Measurements from ENCODE around the gene UGT1A6. TPM values are rescaled to one million over a fixed set of nuclear protein-coding genes. Genes with fewer than 3 reads are reported as not detected.

The UGT1A6 gene
- total and polyA plus RNA-seq, 2 of the 4 experiments (the other 2 are of a cell fraction), result not detected

DNA sequence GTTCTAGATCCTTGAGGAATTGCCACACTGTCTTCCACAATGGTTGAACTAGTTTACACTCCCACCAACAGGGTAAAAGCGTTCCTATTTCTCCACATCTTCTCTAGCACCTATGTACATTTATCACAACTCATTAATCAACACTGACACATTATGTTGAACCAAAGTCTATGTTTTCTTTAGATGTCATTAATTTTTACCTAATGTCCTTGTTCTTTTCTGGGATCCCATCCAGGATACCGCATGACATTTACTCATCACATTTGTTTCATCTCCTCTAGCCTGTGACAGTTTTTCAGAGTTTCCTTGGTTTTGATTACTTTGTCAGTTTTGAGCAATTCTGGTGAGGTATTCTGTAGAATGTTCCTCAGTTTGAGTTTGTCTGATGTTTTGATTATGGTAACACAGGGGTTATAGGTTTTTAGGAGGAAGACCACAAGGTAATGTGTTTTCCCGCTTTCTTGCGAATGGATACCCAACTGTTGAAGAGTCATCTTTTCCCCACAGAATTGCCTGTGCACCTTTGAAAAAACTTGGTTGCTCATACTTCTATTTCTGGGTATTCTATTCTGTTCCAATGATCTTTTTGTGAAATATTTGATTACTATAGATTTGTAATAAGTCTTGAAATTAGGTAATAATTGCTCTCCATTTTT lies 24.0 kb upstream of the UGT1A6 start:
- H3K23ac ChIP-seq (ENCODE audit: low read depth, low read length), result no peak overlapping the region
- H3K56ac ChIP-seq (ENCODE audit: extremely low read depth, insufficient read depth, low read length), result no peak overlapping the region
- no peak overlapping the region for H2AK5ac ChIP-seq (ENCODE audit: low read depth, low read length)
- H3K36me3 ChIP-seq (ENCODE audit: control insufficient read depth, insufficient read depth, low read length), result no peaks in the 10 kb centered on the region
- H3K14ac ChIP-seq (replicated peaks; ENCODE audit: low read depth, low read length), result no peak overlapping the region
- ChIA-PET POLR2A (ENCODE audit: unreplicated experiment) (no interaction called here), CTCF (no interaction called here)
- H2BK20ac ChIP-seq (ENCODE audit: low read depth, low read length), result no peak overlapping the region
- H3K4ac ChIP-seq (ENCODE audit: low read depth, low read length), result no peak overlapping the region
- no peaks in the 10 kb centered on the region for H3K27me3 ChIP-seq (ENCODE audit: control insufficient read depth, insufficient read depth, low read length)
- dilution Hi-C loops (cut with HindIII; ENCODE audit: low sequenced_read_pairs, unreplicated experiment) (no loop called here), in situ Hi-C loops (cut with MboI; ENCODE audit: low sequenced_read_pairs) (no loop called here), intact Hi-C loops (cut with micrococcal nuclease) (no loop called here)
- ATAC-seq (ENCODE audit: low read depth), result no peak
- H3K9ac ChIP-seq (ENCODE audit: low read depth, low read length), result no peak overlapping the region
- H4K20me1 ChIP-seq (ENCODE audit: insufficient read depth, low read length), result no peaks in the 10 kb centered on the region
- H4K91ac ChIP-seq (ENCODE audit: insufficient read depth, low read depth, low read length), result no peak overlapping the region
- no peak overlapping the region for H2BK15ac ChIP-seq (ENCODE audit: low read depth, low read length)
- no peaks in the 10 kb centered on the region for H3K9me3 ChIP-seq (ENCODE audit: control insufficient read depth, insufficient read depth, low read length)
- no peak overlapping the region for H3K4me2 ChIP-seq (ENCODE audit: low read depth, low read length)
- TF ChIP-seq CTCF (conservative IDR thresholded peaks at IDR 0.05; ENCODE audit: low read depth, low read length), result no peak
- TF ChIP-seq, protein P1, sequence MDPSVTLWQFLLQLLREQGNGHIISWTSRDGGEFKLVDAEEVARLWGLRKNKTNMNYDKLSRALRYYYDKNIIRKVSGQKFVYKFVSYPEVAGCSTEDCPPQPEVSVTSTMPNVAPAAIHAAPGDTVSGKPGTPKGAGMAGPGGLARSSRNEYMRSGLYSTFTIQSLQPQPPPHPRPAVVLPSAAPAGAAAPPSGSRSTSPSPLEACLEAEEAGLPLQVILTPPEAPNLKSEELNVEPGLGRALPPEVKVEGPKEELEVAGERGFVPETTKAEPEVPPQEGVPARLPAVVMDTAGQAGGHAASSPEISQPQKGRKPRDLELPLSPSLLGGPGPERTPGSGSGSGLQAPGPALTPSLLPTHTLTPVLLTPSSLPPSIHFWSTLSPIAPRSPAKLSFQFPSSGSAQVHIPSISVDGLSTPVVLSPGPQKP (IDR thresholded peaks at IDR 0.05; ENCODE audit: borderline replicate concordance, low read depth, low read length), result no peak
- TF ChIP-seq CHD1 (IDR thresholded peaks at IDR 0.05; ENCODE audit: low read depth, low read length), result no peak
- TF ChIP-seq POLR2A (IDR thresholded peaks at IDR 0.05; ENCODE audit: low read depth, low read length), result no peak
- no peak for TF ChIP-seq RFX5 (IDR thresholded peaks at IDR 0.05; ENCODE audit: low read depth, low read length)
- TF ChIP-seq NFE2L2 (IDR thresholded peaks at IDR 0.05; ENCODE audit: low read depth, low read length), result no peak
- TF ChIP-seq CEBPB (IDR thresholded peaks at IDR 0.05; ENCODE audit: low read depth, low read length), result no peak
- no peak for TF ChIP-seq MXI1 (IDR thresholded peaks at IDR 0.05; ENCODE audit: borderline replicate concordance, low read depth, low read length)
- TF ChIP-seq BHLHE40 (IDR thresholded peaks at IDR 0.05; ENCODE audit: low read depth, low read length), result no peak
- TF ChIP-seq MAZ (IDR thresholded peaks at IDR 0.05; ENCODE audit: borderline replicate concordance, low read depth, low read length), result no peak
- no peak for TF ChIP-seq USF2 (IDR thresholded peaks at IDR 0.05; ENCODE audit: low read depth, low read length)
- TF ChIP-seq FOS (IDR thresholded peaks at IDR 0.05; ENCODE audit: low read depth, low read length), result no peak
- no peak for TF ChIP-seq RCOR1 (IDR thresholded peaks at IDR 0.05; ENCODE audit: insufficient replicate concordance, low read length)
- no peak for TF ChIP-seq MAFK (IDR thresholded peaks at IDR 0.05; ENCODE audit: low read depth, low read length)
- no peak overlapping the region for H4K5ac ChIP-seq (ENCODE audit: low read depth, low read length)
- no peaks in the 10 kb centered on the region for H3K4me1 ChIP-seq (ENCODE audit: control insufficient read depth, insufficient read depth, low read length)
- H2AFZ ChIP-seq (replicated peaks; ENCODE audit: low read length, poor library complexity), result no peak overlapping the region
- BruUV-seq (replicated peaks), result no TSS peak
- H3K79me1 ChIP-seq (ENCODE audit: low read depth in 1 of 2, low read length in 2 of 2), result no peaks in the 10 kb centered on the region
- no peak overlapping the region for H4K8ac ChIP-seq (ENCODE audit: low read depth in 2 of 2, low read length in 2 of 2)
- H3K9me1 ChIP-seq (ENCODE audit: insufficient read depth, low read length), result no peaks in the 10 kb centered on the region
- H3K18ac ChIP-seq (ENCODE audit: low read depth, low read length), result no peak overlapping the region
- H2BK5ac ChIP-seq (ENCODE audit: low read depth, low read length, poor library complexity, severe bottlenecking), result no peak overlapping the region
- no peak for DNase-seq
- WGBS, 2 experiments (ENCODE audit: extremely low coverage in 2 of 2, insufficient read length in 1 of 2), result no CpG with 5 or more reads among the region's 4 CpGs
- no peak overlapping the region for H2BK120ac ChIP-seq (ENCODE audit: low read depth, low read length)
- H3K27ac ChIP-seq (ENCODE audit: insufficient read depth, low read length), result no peak overlapping the region
- H2AK9ac ChIP-seq (replicated peaks; ENCODE audit: low read depth, low read length, poor library complexity), result no peak overlapping the region
- no peak overlapping the region for H3K4me3 ChIP-seq (ENCODE audit: insufficient read depth, low read depth, low read length)

Data from IMR-90 (cell line).